ENCODE data around the gene SULT1A3. TPM values are rescaled to one million over a fixed set of nuclear protein-coding genes. Genes with fewer than 3 reads are reported as not detected.
"Not testable (repeated sequence)": the region's sequence is repeated elsewhere in the genome, so short reads cannot be mapped to it uniquely, and the experiment has no call there.

The SULT1A3 gene
- 10 to 100 TPM in 3 of 4 donors, 1 to 10 TPM in 1; 2.9 to 16.8 (median 14.2) TPM for polyA plus RNA-seq (ENCODE audit: insufficient read length in 4 of 4)

DNA sequence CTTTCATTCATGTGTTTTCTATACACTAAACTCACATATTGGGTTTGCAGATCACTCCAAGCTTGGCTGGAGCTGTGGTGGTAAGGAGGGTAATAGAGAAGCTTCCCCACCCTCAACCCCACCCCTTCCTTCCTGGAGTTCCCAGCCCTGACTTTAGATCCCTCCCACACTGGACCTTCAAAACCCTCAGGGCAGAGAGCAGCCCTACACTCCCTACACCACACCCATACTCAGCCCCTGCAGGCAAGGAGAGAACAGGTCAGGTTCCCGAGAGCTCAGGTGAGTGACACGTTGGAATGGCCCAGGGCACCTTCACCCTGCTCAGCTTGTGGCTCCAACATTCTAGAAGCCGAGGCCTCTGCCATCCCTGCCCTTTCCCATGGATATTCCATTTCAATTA, at the start of gene SULT1A3:
SULT1A3 (plus strand) TSS at position 207 of the 400 bp plus-strand sequence. CDS start 1,474 bp downstream, outside the sequence.
- not testable (repeated sequence) for DNase-seq (ENCODE audit: low read depth in 4 of 4, low spot score in 2 of 4)

DNA sequence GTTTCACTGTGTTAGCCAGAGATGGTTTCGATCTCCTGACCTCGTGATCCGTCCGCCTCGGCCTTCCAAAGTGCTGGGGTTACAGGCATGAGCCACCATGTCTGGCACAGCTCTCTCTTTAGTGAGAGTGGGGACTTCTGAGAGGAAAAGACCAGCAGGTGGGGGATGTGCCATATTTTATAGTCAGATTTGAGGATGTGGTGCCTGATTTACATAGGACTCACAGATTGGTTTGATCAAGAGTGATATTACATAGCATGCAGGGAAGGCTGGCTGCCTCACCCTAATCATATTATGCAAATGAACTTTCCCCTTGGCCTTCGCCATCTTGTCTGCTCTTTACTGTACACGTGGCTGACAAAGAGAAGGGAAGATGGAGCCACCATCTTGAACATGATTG, 48.0 kb upstream of the SULT1A3 start:
- DNase-seq (ENCODE audit: low read depth in 4 of 4, low spot score in 2 of 4): no peak

DNA sequence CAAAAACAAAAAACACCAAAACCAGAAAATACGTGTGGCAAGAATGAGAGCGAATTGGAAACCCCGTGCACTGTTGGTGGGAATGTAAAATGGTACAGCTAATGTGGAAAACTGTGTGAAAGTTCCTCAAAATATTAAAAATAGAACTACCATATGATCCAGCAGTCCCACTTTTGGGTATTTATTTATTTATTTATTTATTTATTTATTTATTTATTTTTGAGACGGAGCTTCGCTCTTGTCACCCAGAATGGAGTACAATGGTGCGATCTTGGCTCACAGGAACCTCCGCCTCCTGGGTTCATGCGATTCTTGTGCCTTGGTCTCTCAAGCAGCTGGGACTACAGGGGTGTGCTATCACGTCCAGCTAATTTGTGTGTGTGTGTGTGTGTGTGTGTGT, 46.5 kb upstream of the SULT1A3 start:
- DNase-seq (ENCODE audit: low read depth in 4 of 4, low spot score in 2 of 4): no peak

DNA sequence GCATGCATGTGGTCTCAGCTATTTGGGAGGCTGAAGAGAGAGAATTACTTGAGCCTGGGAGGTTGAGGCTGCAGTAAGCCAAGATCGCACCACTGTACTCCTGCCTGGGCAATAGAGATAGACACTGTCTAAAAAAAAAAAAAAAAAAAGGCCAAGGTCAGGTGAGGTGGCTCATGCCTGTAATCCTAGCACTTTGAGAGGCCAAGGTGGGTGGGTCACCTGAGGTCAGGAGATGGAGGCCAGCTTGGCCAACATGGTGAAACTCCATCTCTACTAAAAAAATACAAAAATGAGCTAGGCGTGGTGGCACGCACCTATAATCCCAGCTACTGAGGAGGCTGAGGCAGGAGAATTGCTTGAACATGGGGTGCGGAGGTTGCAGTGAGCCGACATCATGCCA, 43.9 kb upstream of the SULT1A3 start:
- DNase-seq (ENCODE audit: low read depth in 4 of 4, low spot score in 2 of 4): no peak

DNA sequence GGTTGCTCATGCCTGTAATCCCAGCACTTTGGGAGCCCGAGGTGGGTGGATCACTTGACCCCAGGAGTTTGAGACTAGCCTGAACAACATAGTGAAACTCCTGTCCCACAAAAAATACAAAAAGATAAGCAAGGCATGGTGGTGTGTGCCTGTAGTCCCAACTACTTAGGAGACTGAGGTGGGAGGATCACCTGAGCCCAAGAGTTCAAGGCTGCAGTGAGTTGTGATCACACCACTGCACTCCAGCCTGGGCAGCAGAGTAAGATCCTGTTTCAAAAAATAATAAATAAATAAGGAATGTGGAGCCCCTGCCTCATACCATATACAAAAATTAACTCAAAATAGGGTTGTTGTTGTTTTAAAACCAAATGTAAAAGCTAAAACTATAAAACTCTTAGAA, 41.8 kb upstream of the SULT1A3 start:
- DNase-seq (ENCODE audit: low read depth in 4 of 4, low spot score in 2 of 4): no peak

DNA sequence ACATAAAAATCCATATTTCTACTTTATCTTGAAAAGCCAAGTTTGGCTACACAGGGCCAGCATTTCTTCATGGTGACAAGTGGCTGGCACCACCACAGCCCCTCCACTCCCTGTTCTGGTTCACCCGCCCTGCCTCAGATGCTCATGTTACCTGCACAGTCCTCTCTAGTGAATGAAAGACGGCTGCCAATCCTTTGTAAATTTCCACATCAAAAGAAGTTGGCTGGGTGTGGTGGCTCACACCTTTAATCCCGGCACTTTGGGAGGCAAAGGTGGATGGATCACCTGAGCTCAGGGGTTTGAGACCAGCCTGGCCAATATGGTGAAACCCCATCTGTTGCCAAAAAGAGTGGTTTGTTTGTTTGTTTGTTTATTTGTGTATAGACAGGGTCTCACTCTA, 35.5 kb upstream of the SULT1A3 start:
- no peak for DNase-seq (ENCODE audit: low read depth in 4 of 4, low spot score in 2 of 4)

DNA sequence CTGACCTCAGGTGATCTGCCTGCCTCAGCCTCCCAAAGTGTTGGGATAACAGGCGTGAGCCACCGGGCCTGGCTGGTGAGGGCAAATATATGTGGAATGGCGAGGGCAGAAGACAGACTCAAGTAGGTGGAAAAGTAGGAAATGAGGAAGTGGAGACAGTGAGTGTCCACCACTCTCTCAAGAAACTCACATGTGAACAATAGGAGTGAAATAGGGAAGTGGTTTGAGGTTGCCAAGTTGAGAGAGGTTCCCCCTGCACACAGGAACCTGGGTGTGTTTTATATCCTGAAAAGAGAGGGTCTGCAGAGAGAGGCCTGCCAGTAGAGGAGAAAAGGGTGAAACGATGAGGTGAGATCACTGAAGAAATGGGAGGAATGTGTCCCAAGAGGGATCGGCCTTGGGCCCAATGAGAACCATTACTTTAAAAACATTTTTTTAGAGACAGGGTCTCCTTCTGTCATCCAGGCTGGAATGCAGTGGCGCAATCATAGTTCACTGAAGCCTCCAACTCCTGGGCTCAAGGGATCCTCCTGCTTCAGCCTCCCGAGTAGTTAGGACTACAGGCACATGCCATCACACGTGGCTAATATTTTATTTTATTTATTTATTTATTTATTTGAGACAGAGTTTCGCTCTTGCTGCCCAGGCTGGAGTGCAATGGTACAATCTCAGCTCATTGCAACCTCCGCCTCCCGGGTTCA, 32.7 kb upstream of the SULT1A3 start:
- DNase-seq (ENCODE audit: low read depth in 4 of 4, low spot score in 2 of 4): no peak

DNA sequence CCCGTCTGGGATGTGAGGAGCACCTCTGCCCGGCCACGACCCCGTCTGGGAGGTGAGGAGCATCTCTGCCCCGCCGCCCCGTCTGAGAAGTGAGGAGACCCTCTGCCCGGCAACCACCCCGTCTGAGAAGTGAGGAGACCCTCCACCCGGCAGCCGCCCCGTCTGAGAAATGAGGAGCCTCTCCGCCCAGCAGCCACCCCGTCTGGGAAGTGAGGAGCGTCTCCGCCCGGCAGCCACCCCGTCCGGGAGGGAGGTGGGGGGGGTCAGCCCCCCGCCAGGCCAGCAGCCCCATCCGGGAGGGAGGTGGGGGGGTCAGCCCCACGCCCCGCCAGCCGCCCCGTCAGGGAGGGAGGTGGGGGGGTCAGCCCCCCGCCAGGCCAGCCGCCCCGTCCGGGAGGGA, 30.3 kb upstream of the SULT1A3 start:
- not testable (repeated sequence) for DNase-seq (ENCODE audit: low read depth in 4 of 4, low spot score in 2 of 4)

DNA sequence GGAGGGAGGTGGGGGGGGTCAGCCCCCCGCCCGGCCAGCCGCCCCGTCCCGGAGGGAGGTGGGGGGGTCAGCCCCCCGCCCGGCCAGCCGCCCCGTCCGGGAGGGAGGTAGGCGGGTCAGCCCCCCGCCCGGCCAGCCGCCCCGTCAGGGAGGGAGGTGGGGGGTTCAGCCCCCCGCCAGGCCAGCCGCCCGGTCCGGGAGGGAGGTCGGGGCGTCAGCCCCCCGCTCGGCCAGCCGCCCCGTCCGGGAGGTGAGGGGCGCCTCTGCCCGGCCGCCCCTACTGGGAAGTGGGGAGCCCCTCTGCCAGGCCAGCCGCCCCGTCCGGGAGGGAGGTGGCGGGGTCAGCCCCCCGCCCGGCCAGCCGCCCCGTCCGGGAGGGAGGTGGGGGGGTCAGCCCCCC, 29.6 kb upstream of the SULT1A3 start:
- DNase-seq (ENCODE audit: low read depth in 4 of 4, low spot score in 2 of 4): not testable (repeated sequence)

DNA sequence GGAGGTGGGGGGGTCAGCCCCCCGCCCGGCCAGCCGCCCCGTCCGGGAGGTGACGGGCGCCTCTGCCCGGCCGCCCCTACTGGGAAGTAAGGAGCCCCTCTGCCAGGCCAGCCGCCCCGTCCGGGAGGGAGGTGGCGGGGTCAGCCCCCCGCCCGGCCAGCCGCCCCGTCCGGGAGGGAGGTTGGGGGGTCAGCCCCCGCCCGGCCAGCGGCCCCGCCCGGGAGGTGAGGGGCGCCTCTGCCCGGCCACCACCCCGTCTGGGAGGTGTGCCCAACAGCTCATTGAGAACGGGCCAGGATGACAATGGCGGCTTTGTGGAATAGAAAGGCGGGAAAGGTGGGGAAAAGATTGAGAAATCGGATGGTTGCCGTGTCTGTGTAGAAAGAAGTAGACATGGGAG, 28.9 kb upstream of the SULT1A3 start:
- not testable (repeated sequence) for DNase-seq (ENCODE audit: low read depth in 4 of 4, low spot score in 2 of 4)

DNA sequence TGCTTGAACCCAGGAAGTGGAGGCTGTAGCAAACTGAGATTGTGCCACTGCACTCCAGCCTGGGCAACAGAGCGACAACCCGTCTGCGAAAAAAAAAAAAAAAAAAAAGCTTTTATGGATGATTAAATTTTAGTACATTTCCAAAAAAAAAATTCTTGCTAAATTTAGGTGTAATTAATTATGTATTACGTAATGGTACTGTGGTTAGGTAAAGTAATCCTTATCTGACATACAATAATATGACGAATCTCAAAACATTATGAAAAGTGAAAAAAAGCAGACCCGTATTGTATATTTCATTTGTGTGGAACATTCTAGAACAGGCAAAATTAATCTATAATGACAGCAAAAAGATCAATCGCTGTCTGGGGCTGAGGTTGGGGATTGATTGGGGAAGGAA, 26.0 kb upstream of the SULT1A3 start:
- DNase-seq (ENCODE audit: low read depth in 4 of 4, low spot score in 2 of 4): no peak

DNA sequence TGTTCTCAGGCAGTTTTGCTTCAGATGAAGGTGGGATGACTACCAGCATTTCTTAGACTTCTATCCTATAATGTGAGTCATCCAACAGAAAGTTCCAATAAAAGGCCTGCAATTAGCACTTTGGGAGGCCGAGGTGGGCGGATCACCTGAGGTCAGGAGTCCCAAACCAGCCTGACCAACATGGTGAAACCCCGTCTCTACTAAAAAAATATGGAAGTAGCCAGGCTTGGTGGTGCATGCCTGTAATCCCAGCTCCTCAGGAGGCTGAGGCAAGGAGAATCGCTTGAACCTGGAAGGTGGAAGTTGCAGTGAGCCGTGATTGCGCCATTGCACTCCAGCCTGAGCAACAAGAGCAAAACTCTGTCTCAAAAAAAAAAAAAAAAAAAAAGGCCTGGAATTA, 22.2 kb upstream of the SULT1A3 start:
- not testable (repeated sequence) for DNase-seq (ENCODE audit: low read depth in 4 of 4, low spot score in 2 of 4)

DNA sequence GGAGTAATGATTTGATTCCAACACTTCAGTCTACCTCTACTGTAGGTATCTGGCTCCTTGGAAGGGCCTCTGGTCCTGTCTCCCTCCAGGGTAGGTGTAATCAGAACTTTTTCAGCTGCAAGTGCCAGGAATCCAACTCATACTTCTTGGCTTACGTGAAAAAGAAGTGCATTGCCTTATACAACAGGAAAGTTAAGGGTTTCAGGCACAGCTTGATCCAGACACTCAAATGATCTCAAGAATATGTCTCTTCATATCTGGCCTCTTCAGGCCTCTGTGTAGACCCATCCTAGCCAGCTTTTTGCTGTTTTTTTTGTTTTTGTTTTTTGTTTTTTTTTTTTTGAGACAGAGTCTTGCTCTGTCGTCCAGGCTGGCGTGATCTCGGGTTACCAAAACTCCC, 19.9 kb upstream of the SULT1A3 start:
- no peak for DNase-seq (ENCODE audit: low read depth in 4 of 4, low spot score in 2 of 4)

DNA sequence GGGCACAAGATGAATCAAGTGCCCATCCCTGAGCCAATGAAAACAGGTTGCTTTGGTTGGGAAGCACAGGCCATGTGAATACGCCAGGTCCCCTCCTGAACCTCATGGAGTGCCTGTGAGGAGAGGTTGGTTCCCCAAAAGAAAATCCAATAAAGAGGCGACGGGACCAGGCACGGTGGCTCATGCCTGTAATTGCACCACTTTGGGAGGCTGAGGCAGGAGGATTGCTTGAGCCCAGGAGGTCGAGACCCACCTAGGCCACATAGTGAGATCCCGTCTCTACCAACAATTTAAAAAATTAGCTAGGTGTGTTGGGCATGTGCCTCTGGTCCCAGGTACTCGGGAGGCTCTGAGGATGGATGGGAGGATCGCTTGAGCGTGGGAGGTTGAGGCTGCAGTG, 19.1 kb upstream of the SULT1A3 start:
- DNase-seq (ENCODE audit: low read depth in 4 of 4, low spot score in 2 of 4): no peak

DNA sequence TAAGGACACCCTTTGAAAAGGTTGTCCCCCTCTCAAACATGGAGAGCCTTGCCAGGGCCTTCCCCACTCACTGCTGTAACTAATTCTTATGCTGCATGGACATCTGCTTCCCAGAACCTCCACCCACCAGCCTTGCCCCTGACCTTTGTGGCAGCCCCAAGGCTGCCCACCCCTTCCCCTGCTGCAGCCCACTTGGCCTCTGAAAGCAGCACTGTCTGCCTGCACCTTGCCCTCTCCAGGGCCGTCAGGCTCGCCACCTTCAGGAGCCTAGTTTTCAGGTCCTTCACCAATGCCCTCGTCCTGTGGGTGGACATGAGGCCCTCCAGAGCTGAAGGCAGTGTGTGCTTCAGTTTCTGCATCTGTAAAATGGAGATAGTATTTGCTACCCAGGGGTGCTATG, 18.3 kb upstream of the SULT1A3 start:
- no peak for DNase-seq (ENCODE audit: low read depth in 4 of 4, low spot score in 2 of 4)

DNA sequence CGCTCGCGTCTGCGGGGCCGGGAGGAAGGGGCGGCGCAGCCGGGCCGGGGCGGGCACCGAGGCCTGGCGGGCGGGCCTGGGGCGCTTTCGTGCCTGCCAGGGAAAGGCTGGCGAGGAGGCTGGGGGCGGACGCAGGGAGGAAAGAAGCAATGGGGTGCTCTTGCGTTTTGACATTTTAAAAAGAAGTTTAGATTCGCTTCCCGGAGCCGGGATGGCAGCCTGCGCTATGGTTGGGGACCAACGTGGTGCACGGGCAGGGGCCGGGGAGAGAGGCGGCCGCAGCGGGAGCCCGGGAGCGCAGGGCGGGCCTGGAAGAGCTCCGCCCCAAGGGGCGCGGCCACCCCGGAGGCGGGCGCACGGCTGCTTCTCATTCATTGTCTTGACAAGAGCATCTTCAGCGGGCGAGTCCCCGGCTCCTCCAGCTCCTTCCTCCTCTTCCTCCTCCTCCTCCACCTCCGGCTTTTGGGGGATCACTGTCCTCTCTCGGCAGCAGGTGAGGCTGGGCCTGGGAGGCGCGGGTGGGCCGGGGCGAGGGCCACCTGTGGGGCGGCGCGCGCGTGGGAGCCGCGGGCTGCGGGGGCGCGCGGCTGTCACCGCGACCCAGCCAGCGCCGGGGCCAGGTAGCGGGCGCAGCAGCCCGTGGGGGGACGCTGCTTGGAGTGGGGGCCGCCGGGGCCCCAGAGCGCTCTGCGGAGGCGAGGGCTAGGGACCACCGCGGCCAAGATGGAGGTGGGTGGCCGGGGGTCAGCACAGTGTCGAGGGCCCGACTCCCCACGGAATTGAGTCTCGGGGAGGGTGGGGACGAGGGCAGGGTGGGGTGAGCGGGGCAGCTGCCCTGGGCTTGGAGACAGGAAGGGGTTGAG, 15.6 kb upstream of the SULT1A3 start, which contains the start of gene CORO1A:
CORO1A (plus strand) TSS at position 370 of the 863 bp plus-strand sequence. CDS start 1,608 bp downstream, outside the sequence.
- peak; percentile 37 to 63 (median 56) for DNase-seq (ENCODE audit: low read depth in 4 of 4, low spot score in 2 of 4)

DNA sequence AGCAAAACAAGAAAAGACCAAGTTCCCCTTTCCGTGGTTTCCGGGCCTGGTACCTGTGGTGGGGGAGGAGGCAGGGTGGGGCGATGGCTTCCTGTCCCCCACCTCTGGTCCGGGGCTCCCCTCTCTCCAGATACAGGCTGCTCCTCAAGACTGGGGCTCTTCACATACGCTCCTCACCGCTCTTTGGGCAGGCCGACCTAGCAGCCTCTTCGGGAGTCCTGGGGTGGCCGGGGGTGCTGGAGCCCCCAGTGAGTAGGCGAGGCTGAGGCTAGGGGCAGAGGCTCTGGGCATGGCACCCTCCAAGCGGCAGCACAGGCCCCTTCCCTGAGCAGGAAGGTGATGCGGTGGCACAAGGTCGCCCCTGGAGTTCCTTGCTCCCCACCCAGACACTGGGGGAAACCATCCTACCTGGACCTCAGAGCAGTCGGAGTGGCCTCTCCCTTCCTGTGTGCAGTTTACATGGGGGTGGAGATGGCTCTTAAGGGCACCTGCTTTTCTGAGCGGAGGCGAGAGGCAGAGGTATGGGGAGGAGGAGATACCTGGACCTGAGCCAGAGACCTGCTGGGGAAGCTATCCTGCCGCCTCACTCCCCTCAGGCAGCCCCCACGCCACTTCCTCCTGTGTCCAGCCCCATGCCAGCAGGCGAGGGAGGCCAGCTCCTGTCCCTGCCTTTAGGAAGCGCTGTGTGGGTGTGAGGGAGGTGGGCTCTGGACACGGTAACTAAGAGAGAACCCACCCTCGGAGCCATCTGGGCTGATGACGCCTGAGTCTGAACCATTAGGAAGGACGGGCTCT, 14.8 kb upstream of the SULT1A3 start:
- DNase-seq (ENCODE audit: low read depth in 4 of 4, low spot score in 2 of 4): no peak

DNA sequence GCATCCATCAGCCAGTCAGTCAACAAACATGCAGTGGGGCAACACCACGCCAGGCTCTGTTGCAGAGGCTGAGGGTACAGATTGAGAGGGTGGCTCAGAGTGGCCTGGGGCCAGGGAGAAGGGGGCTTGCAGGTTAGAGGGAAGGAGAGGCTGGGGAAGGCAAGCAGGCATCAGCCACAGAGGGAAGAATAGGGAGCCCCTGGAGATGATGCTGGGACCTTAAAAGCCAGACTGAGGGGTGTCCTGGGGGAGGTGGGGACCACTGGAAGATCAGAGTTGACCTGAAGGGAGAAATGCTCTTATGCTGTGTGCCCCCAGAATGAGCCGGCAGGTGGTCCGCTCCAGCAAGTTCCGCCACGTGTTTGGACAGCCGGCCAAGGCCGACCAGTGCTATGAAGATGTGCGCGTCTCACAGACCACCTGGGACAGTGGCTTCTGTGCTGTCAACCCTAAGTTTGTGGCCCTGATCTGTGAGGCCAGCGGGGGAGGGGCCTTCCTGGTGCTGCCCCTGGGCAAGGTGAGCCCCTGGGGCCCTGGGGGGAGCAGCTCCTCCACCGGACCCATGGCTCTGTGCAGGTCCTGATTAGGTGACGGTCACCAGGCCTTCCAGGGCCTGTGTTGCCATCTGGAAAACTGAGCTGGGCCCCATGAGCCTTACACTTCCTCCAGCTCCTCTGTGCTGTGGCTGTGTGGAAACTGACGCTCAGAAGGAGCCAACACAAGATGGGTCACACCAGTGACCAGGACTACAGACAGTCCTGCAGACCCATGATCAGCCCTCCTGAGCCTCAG, 14.0 kb upstream of the SULT1A3 start:
- DNase-seq (ENCODE audit: low read depth in 4 of 4, low spot score in 2 of 4): no peak

DNA sequence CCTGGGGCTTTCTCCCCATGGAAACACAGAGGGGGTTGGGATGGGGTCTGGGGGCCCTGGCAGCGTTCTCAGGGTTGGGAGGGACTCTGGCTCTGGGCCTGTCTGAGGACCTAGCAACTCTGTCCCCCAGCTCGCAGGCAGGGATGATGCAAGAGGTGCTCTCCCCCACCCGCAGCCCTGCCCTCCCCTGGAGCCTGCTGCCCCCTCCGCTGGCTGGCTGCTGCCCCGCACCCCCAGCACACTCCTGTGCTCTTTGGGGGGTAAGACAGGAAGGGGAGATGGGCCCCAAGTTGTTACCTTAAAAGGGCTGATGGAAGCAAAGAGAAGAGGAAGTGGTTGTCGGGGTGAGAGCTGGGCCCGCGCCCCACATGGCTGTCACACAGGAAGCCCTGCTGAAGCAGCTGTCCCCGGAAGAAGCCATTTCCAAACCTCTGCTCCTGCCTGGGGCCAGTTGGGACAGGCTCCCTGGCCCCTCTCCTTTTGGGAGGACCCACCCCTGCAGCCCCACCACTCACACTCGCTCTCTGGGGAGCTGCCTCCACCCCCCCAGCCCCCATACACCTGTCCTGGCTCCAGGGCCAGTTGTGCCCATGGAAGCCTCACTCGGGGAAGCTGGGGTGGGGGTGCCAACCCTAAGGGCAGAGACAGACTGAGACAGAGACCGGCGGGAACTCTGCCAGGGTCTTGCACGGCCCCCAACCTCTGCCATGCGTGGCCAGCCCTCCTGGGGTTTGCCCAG, 13.2 kb upstream of the SULT1A3 start:
- no peak for DNase-seq (ENCODE audit: low read depth in 4 of 4, low spot score in 2 of 4)

DNA sequence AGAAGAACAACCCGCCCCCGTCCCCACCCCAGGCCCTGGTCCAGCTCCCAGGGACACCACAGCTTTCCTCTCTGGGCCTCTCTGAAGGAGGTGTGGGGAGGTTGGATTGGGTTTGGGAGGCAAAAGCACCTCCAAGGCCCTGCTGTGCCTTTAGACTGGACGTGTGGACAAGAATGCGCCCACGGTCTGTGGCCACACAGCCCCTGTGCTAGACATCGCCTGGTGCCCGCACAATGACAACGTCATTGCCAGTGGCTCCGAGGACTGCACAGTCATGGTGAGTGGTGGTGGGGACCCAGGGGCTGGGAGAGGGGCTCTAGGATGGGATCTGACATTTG, 12.6 kb upstream of the SULT1A3 start:
- DNase-seq (ENCODE audit: low read depth in 4 of 4, low spot score in 2 of 4): no peak

Data from left renal cortex interstitium (tissue), 4 donors.